ENCODE measurements around the gene STK10. TPM values are rescaled to one million over a fixed set of nuclear protein-coding genes. Genes with fewer than 3 reads are reported as not detected.
"Not testable (repeated sequence)": the region's sequence is repeated elsewhere in the genome, so short reads cannot be mapped to it uniquely, and the experiment has no call there.

Gene STK10
- total and polyA plus RNA-seq, 4 donors = 17.2 to 65.4 (median 43.6) TPM

DNA sequence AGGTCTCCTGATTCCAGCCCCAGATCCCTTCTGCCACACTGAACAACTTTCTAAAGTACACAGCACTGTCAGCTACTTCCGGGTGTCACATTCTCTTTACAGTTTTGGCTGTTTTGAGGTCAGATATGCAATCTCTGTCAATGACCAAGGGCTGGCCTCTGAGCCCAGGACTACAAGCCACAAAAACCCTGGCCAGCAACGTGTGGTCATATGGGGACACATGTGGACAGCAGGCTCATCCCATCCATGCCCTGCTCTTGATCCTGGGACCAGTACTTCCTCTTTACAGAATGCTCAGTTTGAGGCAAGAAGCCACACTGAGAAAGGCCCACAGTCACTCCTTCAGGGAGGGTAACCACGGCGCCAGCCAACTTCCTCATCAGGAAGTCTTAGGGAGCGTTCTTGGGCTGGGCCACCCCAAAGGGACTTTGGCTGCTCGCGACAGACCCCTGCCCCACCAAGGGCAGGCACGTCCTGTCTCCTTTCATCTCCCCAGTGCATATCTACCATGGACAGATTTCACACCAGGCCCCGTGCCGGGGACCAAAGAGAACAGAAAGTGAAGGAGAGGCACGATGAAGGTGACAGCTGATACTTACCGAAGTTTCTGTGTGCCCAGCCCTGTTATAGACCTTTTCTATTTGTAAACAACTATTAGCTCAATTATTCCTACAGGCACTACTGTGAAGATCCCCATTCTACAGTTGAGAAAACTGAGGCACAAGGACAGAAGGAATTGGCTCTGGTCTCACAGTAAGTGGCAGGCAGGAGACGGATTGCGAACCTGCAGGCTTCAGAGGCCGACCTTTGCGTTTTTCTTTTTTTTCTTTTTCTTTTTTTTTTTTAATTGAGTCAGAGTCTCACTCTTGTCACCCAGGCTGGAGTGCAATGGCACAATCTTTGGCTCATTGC, 37.3 kb downstream of the STK10 start:
- WGBS, 2 donors = 34 to 47% methylated on average over 16 of the region's 16 CpGs
- TF ChIP-seq, protein P1, sequence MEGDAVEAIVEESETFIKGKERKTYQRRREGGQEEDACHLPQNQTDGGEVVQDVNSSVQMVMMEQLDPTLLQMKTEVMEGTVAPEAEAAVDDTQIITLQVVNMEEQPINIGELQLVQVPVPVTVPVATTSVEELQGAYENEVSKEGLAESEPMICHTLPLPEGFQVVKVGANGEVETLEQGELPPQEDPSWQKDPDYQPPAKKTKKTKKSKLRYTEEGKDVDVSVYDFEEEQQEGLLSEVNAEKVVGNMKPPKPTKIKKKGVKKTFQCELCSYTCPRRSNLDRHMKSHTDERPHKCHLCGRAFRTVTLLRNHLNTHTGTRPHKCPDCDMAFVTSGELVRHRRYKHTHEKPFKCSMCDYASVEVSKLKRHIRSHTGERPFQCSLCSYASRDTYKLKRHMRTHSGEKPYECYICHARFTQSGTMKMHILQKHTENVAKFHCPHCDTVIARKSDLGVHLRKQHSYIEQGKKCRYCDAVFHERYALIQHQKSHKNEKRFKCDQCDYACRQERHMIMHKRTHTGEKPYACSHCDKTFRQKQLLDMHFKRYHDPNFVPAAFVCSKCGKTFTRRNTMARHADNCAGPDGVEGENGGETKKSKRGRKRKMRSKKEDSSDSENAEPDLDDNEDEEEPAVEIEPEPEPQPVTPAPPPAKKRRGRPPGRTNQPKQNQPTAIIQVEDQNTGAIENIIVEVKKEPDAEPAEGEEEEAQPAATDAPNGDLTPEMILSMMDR (IDR thresholded peaks at IDR 0.05; ENCODE audit: control extremely low read depth, extremely low read depth) = no peak
- ATAC-seq (ENCODE audit: insufficient read depth, low FRiP score) (peak; percentile 50), DNase-seq (no peak)
- no peaks in the 10 kb centered on the region for H3K9me3 ChIP-seq (ENCODE audit: control insufficient read depth in 4 of 4, insufficient read depth in 3 of 4, low read length in 3 of 4)
- H3K4me1 ChIP-seq (ENCODE audit: control insufficient read depth in 5 of 5, insufficient read depth in 5 of 5, low read length in 5 of 5) = peaks cover 0 to 11% (median 0%) of the 10 kb centered on the region in 5 donors
- H3K27me3 ChIP-seq (ENCODE audit: control insufficient read depth in 3 of 3, insufficient read depth in 3 of 3, low read length in 2 of 3) = no peaks in the 10 kb centered on the region
- peak overlapping the region in 1 of 2 donors; percentile 59 for H3K27ac ChIP-seq (ENCODE audit: low read depth in 1 of 2, low read length in 1 of 2)
- H3K4me3 ChIP-seq = no peak overlapping the region
- peaks cover 0 to 7% (median 3%) of the 10 kb centered on the region in 4 donors for H3K36me3 ChIP-seq (ENCODE audit: control insufficient read depth in 4 of 4, insufficient read depth in 4 of 4, low read length in 4 of 4)
- H3K9ac ChIP-seq (ENCODE audit: insufficient read depth in 1 of 2, low read length in 2 of 2) = no peak overlapping the region

DNA sequence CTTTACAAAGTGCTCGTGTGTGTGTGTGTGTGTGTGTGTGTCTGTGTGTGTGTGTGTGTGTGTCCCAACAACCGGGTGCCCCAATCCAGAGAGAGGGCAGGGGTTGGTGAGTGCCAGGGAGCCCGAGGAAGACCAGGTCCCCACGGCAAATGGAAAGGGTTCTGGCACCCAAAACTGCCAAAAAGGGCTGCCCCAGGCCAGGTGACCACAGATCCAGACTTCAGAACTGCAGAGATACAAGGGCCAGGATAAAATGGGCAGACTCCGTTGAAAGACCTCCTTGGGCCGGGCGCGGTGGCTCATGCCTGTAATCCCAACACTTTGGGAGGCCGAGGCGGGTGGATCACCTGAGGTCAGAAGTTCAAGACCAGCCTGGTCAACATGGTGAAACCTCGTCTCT, 38.5 kb downstream of the STK10 start:
- H3K4me3 ChIP-seq; H3K9me3 ChIP-seq (ENCODE audit: control insufficient read depth in 4 of 4, insufficient read depth in 3 of 4, low read length in 3 of 4); H3K9ac ChIP-seq (ENCODE audit: insufficient read depth in 1 of 2, low read length in 2 of 2); H3K36me3 ChIP-seq (ENCODE audit: control insufficient read depth in 4 of 4, insufficient read depth in 4 of 4, low read length in 4 of 4); H3K27me3 ChIP-seq (ENCODE audit: control insufficient read depth in 3 of 3, insufficient read depth in 3 of 3, low read length in 2 of 3); DNase-seq; ATAC-seq (ENCODE audit: insufficient read depth, low FRiP score); H3K27ac ChIP-seq (ENCODE audit: low read depth in 1 of 2, low read length in 1 of 2): not testable (repeated sequence)
- 87 to 93% methylated on average over 11 of the region's 11 CpGs for WGBS, 2 donors
- H3K4me1 ChIP-seq (ENCODE audit: control insufficient read depth in 5 of 5, insufficient read depth in 5 of 5, low read length in 5 of 5) = peaks cover 0 to 19% (median 0%) of the 10 kb centered on the region in 5 donors

DNA sequence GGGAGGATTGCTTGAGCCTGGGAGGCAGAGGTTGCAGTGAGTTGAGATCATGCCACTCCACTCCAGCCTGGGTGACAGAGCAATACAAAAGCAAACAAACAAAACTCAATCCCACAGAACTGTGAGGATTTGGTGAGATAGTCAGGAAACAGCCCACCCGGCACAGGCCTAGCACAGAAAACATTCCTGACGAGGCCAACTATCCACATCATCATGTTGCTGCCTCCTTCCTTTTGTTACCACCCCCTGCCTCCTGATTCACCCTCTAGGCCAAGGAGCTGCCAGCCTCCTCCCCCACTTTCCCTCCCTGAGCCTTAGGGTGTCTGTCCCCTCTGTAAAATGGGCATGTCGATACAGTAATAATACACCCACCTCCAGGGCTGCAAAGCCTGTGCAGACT, 39.0 kb downstream of the STK10 start:
- ATAC-seq (ENCODE audit: insufficient read depth, low FRiP score) (no peak), DNase-seq (no peak)
- whole genome bisulfite sequencing, 2 donors = 84 to 85% methylated on average over 3 of the region's 3 CpGs
- no peak overlapping the region for H3K4me3 ChIP-seq
- H3K36me3 ChIP-seq (ENCODE audit: control insufficient read depth in 4 of 4, insufficient read depth in 4 of 4, low read length in 4 of 4) = peaks cover 0 to 3% (median 3%) of the 10 kb centered on the region in 4 donors
- no peak overlapping the region for H3K9ac ChIP-seq (ENCODE audit: insufficient read depth in 1 of 2, low read length in 2 of 2)
- no peaks in the 10 kb centered on the region for H3K9me3 ChIP-seq (ENCODE audit: control insufficient read depth in 4 of 4, insufficient read depth in 3 of 4, low read length in 3 of 4)
- TF ChIP-seq, protein P1 (IDR thresholded peaks at IDR 0.05; ENCODE audit: control extremely low read depth, extremely low read depth) = no peak
- H3K27ac ChIP-seq (ENCODE audit: low read depth in 1 of 2, low read length in 1 of 2) = no peak overlapping the region
- peaks cover 0 to 22% (median 0%) of the 10 kb centered on the region in 5 donors for H3K4me1 ChIP-seq (ENCODE audit: control insufficient read depth in 5 of 5, insufficient read depth in 5 of 5, low read length in 5 of 5)
- no peaks in the 10 kb centered on the region for H3K27me3 ChIP-seq (ENCODE audit: control insufficient read depth in 3 of 3, insufficient read depth in 3 of 3, low read length in 2 of 3)

DNA sequence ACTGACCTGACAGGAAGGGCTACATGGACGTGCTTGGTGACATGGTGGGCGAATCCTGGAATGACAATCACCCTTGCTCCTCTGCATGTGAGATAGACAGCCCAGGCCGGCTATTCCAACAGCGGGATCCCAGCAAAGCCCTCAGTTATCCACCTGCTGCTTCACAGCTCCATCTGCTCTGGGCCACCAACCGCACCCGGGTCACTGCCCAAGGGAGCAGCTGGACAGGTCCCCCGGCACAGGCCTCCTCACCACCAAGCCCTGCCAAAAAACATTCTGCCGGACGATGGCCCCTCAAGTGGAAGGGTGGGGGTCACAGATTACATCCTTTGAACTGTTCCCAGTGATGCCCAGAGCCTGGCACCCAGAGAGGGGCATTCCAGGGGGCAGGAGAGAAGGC, 39.6 kb downstream of the STK10 start:
- Histone ChIP-seq H3K4me3 (no peak overlapping the region), H3K4me1 (ENCODE audit: control insufficient read depth in 5 of 5, insufficient read depth in 5 of 5, low read length in 5 of 5) (peaks cover 0 to 23% (median 0%) of the 10 kb centered on the region in 5 donors), H3K9me3 (ENCODE audit: control insufficient read depth in 4 of 4, insufficient read depth in 3 of 4, low read length in 3 of 4) (no peaks in the 10 kb centered on the region), H3K27me3 (ENCODE audit: control insufficient read depth in 3 of 3, insufficient read depth in 3 of 3, low read length in 2 of 3) (no peaks in the 10 kb centered on the region), H3K9ac (ENCODE audit: insufficient read depth in 1 of 2, low read length in 2 of 2) (no peak overlapping the region), H3K27ac (ENCODE audit: low read depth in 1 of 2, low read length in 1 of 2) (no peak overlapping the region), H3K36me3 (ENCODE audit: control insufficient read depth in 4 of 4, insufficient read depth in 4 of 4, low read length in 4 of 4) (peaks cover 0 to 3% (median 1%) of the 10 kb centered on the region in 4 donors)
- DNase-seq (no peak), ATAC-seq (ENCODE audit: insufficient read depth, low FRiP score) (no peak)
- TF ChIP-seq, protein P1 (IDR thresholded peaks at IDR 0.05; ENCODE audit: control extremely low read depth, extremely low read depth) = no peak
- WGBS, 2 donors = 89 to 95% methylated on average over 9 of the region's 9 CpGs
